Fibroblast of skin of left biceps (primary cell): Measurements from ENCODE around the gene PABPN1.

Experiments used
- DNase-seq, 2 experiments: peaks; one replicate each; pipeline ENCODE4 v3.0.0-alpha.2; 2013; ENCODE audit warnings: low read depth in 2 of 2

The PABPN1 gene

DNA sequence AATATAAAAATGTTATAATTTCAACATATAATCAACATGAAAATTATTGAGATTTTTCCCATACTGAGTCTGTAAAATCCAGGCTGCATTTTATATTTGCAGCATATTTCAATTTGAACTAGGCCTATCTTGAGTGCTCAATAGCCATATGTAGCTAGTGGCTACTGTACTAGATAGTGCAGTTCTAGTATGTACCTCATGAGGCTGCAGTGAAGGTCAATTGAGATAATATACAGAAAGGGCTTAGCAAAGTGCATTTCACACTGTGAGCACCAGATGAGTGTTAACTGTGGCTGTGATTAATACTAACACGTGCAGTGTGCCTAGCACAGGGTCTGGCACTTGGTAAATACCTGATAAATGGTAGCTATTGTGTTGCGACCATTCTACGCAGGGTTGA lies 36.8 kb downstream of the PABPN1 start:
- DNase-seq, result no peak

DNA sequence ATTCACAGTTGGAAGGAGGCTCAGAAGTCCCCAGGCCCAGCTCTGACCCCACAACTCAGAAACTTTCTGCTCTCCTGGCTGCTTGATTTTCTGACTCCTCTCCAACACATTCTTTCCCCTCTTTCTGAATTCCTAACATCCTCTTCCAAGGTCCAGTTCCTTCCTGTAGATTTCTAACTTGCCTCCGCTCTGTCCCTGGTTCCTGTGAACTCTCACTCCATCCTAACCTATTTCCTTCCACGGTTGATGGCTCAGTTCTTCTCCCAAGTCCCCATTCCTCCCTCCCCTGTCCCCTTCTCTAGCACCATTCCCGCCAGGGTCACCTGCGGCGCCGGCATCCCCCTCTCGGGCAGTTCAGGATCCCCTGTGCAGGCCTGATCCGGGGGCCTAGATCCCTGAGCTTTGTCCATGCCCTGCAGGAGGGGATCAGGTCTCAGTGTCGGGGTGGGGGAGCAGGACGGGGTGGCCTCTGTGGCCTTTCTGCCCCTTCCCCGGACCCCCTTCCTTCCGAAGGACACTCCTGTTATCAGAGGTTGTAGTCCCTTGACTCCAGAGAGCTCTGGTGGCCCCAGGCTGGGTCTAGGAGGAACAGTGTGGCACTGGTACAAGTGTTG lies 37.4 kb downstream of the PABPN1 start:
- no peak for DNase-seq

DNA sequence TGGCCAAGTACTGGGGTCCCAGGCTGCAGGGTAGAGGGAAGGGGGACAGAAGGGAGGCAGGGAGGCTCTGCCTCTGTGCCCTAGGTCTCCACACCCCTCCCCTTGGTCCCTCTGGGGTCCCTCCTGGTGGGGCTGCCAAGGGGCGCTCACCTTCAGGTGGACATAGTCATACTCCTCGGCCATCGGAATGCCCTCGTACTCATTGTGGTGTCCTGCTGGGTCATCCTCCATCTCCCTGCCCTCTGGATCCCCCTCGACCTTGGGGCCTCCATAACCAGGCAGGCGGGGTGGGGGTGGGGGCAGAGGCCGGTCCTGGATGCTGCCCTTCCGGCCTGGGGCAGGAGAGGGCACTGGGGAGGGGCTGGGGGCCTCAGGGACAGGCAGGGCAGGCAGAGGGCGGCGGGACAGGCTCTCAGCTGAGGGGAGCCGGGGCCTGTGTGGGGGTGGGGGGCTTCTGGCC lies 37.9 kb downstream of the PABPN1 start:
- no peak for DNase-seq

DNA sequence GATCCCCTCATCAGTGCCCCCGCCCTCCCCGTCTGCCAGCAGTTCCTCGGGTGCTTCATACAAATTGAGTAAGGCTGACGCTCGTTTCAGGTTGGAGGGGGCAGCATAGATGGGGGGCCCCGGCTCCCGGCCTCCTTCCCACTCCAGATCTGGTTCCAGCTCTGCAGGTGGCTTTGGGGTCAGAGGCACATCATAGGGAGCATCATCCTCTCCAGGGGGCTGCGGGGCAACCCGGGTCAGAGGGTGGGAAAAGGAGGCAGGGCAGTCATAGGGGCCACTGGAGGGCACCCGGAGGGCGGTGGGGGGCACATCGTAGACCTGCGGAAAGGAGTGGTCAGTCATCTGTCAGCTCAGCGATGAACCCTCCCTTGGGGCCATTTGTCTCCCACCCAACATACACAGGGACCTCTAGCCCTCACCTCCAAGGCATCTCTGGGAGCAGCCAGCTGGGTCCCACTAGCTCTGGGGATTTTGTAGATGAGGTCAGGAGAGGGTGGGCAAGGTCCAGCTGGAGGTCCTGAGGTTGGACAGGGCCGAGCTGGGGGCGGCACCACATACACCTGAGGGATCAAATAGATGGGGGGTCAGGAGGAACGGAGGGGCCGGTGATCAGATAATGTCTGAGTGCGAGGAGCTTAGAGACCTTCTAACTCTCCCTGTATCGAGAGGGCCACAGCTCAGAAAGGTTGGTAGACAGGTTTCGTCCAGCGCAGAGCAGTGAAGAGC lies 38.6 kb downstream of the PABPN1 start:
- no peak for DNase-seq

DNA sequence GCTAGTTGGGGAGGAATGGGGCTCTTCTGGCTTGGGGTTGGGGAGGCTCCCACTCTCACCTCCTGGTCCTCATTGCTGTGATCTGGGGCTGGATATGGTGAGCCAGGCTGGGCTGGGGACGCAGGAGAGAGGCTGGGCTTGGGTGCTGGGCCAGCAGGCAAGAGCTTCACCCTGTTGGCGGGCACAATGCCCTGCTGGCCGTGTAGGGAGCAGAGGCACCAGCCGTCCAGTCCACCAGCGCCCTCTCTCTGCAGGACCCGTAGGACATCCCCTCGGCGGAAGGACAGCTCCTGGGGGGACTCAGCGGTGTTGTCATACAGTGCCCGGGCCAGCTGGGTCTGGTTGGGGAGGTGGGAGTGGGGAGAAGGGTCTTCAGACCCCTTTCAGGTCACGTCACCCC lies 39.2 kb downstream of the PABPN1 start:
- no peak for DNase-seq

GRCh38 chr14:23361320-23361719 lies 40.1 kb downstream of the PABPN1 start:
- no peak for DNase-seq

GRCh38 chr14:23361763-23362162 lies 40.5 kb downstream of the PABPN1 start:
- no peak for DNase-seq

- no peak for DNase-seq
Measured at GRCh38 chr14:23362200-23362599, 40.9 kb downstream of the PABPN1 start.

- DNase-seq, result no peak
Measured at GRCh38 chr14:23364164-23365035, 43.1 kb downstream of the PABPN1 start.

GRCh38 chr14:23365036-23365731 lies 43.9 kb downstream of the PABPN1 start, which contains the start of gene EFS:
TSS of gene EFS (minus strand) at chr14:23365172. CDS start at chr14:23365025, 147 bp downstream.
- DNase-seq, result no peak

DNA sequence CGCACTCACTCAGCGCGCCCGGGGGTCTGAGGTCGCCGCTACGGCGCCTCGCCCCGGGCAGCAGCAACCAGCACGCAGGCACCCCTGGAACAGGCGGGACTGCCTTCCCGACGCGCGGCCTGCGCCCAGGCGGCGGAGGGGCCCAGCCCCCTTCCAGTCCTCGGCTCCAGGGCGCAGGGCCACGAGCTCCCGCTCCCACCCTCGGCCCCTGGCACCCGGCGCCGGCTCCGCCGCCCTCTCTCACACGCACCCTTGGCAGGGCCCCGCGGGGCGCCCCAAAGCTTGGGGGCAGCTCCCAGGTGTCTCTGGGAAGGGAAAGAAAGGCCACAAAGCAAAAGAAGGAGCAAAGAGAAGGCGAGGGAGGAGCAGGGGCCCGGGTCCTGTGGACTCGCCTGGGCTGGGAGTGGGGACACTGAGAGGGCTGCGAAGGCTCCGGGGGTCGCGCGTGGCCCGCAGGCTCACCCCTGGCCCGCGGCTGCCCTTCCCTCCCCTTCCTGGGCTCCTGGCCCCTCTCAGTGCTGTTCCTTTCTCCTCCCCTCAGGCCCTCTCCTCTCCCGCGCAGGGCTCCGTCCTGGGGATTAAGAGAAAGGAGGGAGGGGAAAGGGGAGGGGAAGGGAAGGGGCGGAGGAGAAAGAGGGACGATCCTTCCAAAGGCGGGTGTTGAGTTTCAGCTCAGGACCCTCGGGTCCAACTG lies 44.6 kb downstream of the PABPN1 start:
- DNase-seq, result peak; percentile 54 to 58

DNA sequence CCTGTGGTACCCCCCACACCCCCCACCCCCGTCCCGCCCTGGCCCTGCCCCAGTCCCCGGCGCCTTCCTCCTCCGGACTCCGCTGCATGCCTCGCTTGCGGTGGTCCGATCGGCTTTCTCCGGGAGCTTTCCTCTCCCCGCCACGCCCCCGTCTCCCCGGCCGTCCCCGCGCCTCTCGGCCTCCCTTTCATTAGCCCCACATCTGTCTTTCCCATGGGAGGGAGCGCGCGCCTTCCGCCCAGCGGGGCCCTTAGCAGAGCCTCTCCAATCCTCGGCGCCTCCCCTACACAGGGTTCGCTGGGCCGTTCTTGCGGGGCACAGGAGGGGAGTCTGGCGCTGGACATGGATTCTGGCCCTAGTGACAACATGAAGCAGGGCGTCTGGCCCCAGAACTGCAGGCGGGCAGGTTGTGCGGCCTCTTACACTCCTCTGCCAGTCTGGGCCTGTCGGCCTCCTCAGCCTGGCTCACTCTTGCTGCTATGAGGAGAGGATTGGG lies 45.2 kb downstream of the PABPN1 start:
- DNase-seq, result peak in 1 of 2 experiments; percentile 46

DNA sequence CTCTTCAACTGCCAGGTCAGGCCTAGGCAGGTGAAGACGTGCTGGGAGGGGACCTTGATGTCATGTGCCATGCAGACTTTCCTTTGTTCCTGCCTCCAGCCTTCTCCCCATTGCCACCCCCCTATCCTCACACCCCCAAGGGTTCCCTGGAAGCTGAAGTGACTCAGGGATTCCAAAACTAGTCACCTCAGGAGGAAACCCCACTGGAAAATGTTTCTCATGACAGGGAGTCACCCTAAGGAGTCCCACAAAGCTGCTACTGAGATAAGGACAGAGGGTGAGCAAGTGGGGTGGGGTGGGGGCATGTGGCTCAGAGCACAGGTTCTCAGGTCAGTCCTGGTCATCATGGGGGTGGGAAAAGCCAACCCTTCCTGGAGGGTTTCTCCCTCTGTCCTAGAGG lies 49.0 kb downstream of the PABPN1 start:
- no peak for DNase-seq

GRCh38 chr14:23371865-23372264 lies 50.6 kb downstream of the PABPN1 start:
- DNase-seq, result no peak

DNA sequence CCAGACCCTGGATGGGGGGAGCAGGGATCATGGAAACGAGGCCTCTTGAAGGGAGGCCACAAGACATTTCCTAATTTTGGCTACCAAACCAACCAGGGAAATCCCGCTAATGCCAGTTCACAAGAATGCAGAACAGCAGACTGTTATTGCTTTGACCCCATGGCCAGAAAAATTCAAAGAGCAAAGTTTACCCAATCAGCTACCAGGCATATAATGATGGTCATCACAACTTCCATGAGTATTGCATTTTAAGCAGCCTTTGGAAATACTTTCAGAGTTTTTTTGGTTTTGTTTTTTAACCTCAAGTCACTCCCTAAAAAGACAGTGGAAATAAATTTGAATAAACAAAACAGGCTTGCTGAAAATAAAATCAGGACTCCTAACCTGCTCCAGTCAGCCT lies 51.3 kb downstream of the PABPN1 start, which contains the start of gene IL25:
IL25 (plus strand) TSS at position 301 of the 400 bp plus-strand sequence.
- no peak for DNase-seq

GRCh38 chr14:23373041-23373440 lies 51.8 kb downstream of the PABPN1 start:
- DNase-seq, result no peak
